GM12878 (cell line): Measurements from ENCODE around the gene CENPQ. TPM values are rescaled to one million over a fixed set of nuclear protein-coding genes. Genes with fewer than 3 reads are reported as not detected.

Source experiments
- ATAC-seq: fragments of 200-7000 bp; cut with Tn5 transposase; 3 replicates; pipeline ENCODE4 v1.9.1; 2020; ENCODE audit warnings: mild to moderate bottlenecking, moderate library complexity
- BruUV-seq: library from RNA; stranded (reverse); fragments of 400-500 nt; replicated peaks from 2 replicates; lab custom pipeline; 2021; lab: Mats Ljungman, UMichigan
- CTCF ChIA-PET: fragments of 300-600 bp; sonication (Branson Sonifier 250); formaldehyde crosslinking; extraction: SDS; loops from one replicate; lab custom pipeline; 2021; ENCODE audit warnings: inconsistent platforms; lab: Yijun Ruan, JAX
- POLR2A ChIA-PET: fragments of 350-600 bp; formaldehyde crosslinking; extraction: SDS; loops from one replicate; lab custom pipeline; 2021; ENCODE audit warnings: inconsistent platforms; lab: Charles Lee
- RAD21 ChIA-PET: fragments of 300-600 bp; sonication (Branson Sonifier 250); formaldehyde crosslinking; loops from one replicate; lab custom pipeline; 2023; ENCODE audit warnings: antibody characterized with exemption; ENCODE audit not compliant: unreplicated experiment; lab: Charles Lee
- SMC1A ChIA-PET: fragments of 300-600 bp; sonication (Branson Sonifier 250); formaldehyde crosslinking; loops from one replicate; lab custom pipeline; 2023; ENCODE audit not compliant: unreplicated experiment, uncharacterized antibody; lab: Charles Lee
- DNase-seq: peaks from one replicate; pipeline ENCODE4 v3.0.0-alpha.2; 2011; ENCODE audit warnings: low read depth, low spot score
- FAIRE-seq: peaks from 3 replicates; lab custom pipeline; 2011; peaks lifted over from hg19 to GRCh38; lab: Jason Lieb, UNC
- H2AFZ ChIP-seq: 2 replicates; pipeline ENCODE4 v1.6.0; 2011; ENCODE audit warnings: low read depth, low read length, control low read depth; ENCODE audit not compliant: control insufficient read depth
- H3K27ac ChIP-seq: 2 replicates; pipeline ENCODE4 v1.5.1; 2011; ENCODE audit warnings: control low read depth; ENCODE audit not compliant: control insufficient read depth, insufficient read depth
- H3K27me3 ChIP-seq, 2 experiments: replicated peaks in 1 of 2; 2 replicates each; pipeline versions ENCODE4 v1.6.0 to v1.6.1; 2011; ENCODE audit warnings: low read length in 1 of 2; ENCODE audit not compliant: control insufficient read depth in 2 of 2, insufficient read depth in 2 of 2
- H3K36me3 ChIP-seq, 2 experiments: 2 replicates each; pipeline ENCODE4 v1.5.1; 2011; ENCODE audit warnings: low read length in 1 of 2; ENCODE audit not compliant: control insufficient read depth in 2 of 2, insufficient read depth in 2 of 2
- H3K4me1 ChIP-seq: 2 replicates; pipeline ENCODE4 v1.6.1; 2011; ENCODE audit warnings: mild to moderate bottlenecking, low read length, moderate library complexity, mixed read lengths; ENCODE audit not compliant: control insufficient read depth, insufficient read depth
- H3K4me2 ChIP-seq: 2 replicates; pipeline ENCODE4 v1.6.0; 2011; ENCODE audit warnings: control low read depth; ENCODE audit not compliant: control insufficient read depth, insufficient read depth
- H3K4me3 ChIP-seq: fragments of 200-600 bp; sonication (generic); 2 replicates; pipeline ENCODE4 v1.5.1; 2016
- H3K79me2 ChIP-seq: 2 replicates; pipeline ENCODE4 v1.6.0; 2011; ENCODE audit warnings: low read length; ENCODE audit not compliant: control insufficient read depth, insufficient read depth
- H3K9ac ChIP-seq: 2 replicates; pipeline ENCODE4 v1.8.0; 2011; ENCODE audit warnings: low read length, control low read depth, mixed read lengths; ENCODE audit not compliant: control insufficient read depth, insufficient read depth
- H3K9me3 ChIP-seq: replicated peaks from 3 replicates; pipeline ENCODE4 v1.5.1; 2011; ENCODE audit warnings: mild to moderate bottlenecking, low read length; ENCODE audit not compliant: control insufficient read depth, insufficient read depth
- H4K20me1 ChIP-seq: 2 replicates; pipeline ENCODE4 v1.6.0; 2011; ENCODE audit not compliant: control insufficient read depth, insufficient read depth
- ESRRA ChIP-seq: IDR thresholded peaks from 2 replicates; pipeline ENCODE4 v1.6.1; 2012; ENCODE audit warnings: mild to moderate bottlenecking, low read length, improper control_type of control experiment
- USF2 ChIP-seq: IDR thresholded peaks from 2 replicates; pipeline ENCODE4 v1.6.1; 2011; ENCODE audit warnings: low read depth, low read length, improper control_type of control experiment, borderline replicate concordance
- WGBS: methylation state at CpG from one replicate; pipeline ENCODE4 v1.1.6; 2016; ENCODE audit warnings: low lambda C conversion rate; ENCODE audit not compliant: insufficient replicate concordance, insufficient coverage; ENCODE audit errors: missing lambda C conversion rate; 5-methylcytosine and 5-hydroxymethylcytosine counted together
- in situ Hi-C: fragments of 300-500 bp; cut with MboI; formaldehyde crosslinking; loops from 9 replicates; pipeline ENCODE4 v1.14.3; 2018; ENCODE audit warnings: mixed read lengths
- intact Hi-C: fragments of 100-400 bp; cut with micrococcal nuclease; formaldehyde crosslinking; loops from one replicate; pipeline ENCODE4 v1.14.2; 2022; ENCODE audit not compliant: unreplicated experiment
- polyA plus RNA-seq, 11 experiments: library from polyadenylated mRNA; depleted of rRNA in 4 of 11; unstranded in 6 of 11; stranded (reverse) in 5 of 11; fragments of >200 nt; fragmentation: Nextera tagmentation in 4 of 11; fragmentation: Illumina TruSeq in 1 of 11; extraction: Ambion mirVana in 4 of 11; extraction: Trizol in 1 of 11; gene quantifications; 1 replicate in 1 of 11; 2 replicates in 10 of 11; pipeline versions ENCODE4 v1.2.1 to v1.2.3, GENCODE V29; 2011 to 2016; ENCODE audit warnings: inconsistent platforms in 2 of 11, missing spikeins in 2 of 11, low read depth in 1 of 11
- total RNA-seq, 4 experiments: library from RNA; depleted of rRNA in 3 of 4; stranded (reverse); fragments of >200 nt in 3 of 4; fragmentation: Illumina TruSeq in 1 of 4; extraction: Trizol in 1 of 4; gene quantifications; 2 replicates each; pipeline versions ENCODE4 v1.2.1 to v1.2.3, GENCODE V29; 2013 to 2021

The CENPQ gene
- total and polyA plus RNA-seq, 10 of the 15 experiments (the other 5 are each of a cell fraction or from before 2014, with no cell fraction given), result 7.4 to 34.2 (median 17.8) TPM

- no peak for TF ChIP-seq USF2
- TF ChIP-seq, all 136 proteins: peak for 0
Observed at GRCh38 chr6:49541210-49541724, 78.1 kb downstream of the CENPQ start (continued).

- no peak overlapping the region for H3K4me3 ChIP-seq
- no peaks in the 10 kb centered on the region for H3K27me3 ChIP-seq
- no peaks in the 10 kb centered on the region for H3K4me1 ChIP-seq
- SMC1A ChIA-PET, result interaction anchor here (1.1 to 1.6 kb wide), 3 partner anchors 9 to 23 kb away, joined by 3 to 7 read pairs (median 4); no protein-coding TSS in a partner anchor
- in situ Hi-C loops, result no loop called here
- H3K9me3 ChIP-seq, result no peaks in the 10 kb centered on the region
- POLR2A ChIA-PET, result no interaction called here
- DNase-seq (no peak), FAIRE-seq (no peak), ATAC-seq (no peak)
- H3K79me2 ChIP-seq, result no peaks in the 10 kb centered on the region
- intact Hi-C loops, result no loop called here
- H4K20me1 ChIP-seq, result no peaks in the 10 kb centered on the region
- no peak for TF ChIP-seq ESRRA
- no peak overlapping the region for H3K9ac ChIP-seq
- RAD21 ChIA-PET, result no interaction called here
- no peak overlapping the region for H3K27ac ChIP-seq
- no peak overlapping the region for H2AFZ ChIP-seq
- BruUV-seq, result no TSS peak
- CTCF ChIA-PET, result interaction anchor here (0.7 to 3.9 kb wide), 4 partner anchors 9 to 190 kb away, joined by 3 to 17 read pairs (median 3); no protein-coding TSS in a partner anchor
- WGBS, result 0% methylated on average over 3 of the region's 3 CpGs
- no peak overlapping the region for H3K4me2 ChIP-seq
- no peaks in the 10 kb centered on the region for H3K36me3 ChIP-seq
Observed at GRCh38 chr6:49541936-49542335, 78.8 kb downstream of the CENPQ start.

Other genes with a start within 250 kb of the CENPQ start
- 6.4 and 6.6 TPM in 2 replicates for gene MMUT, start 117 bp upstream of the CENPQ start, total RNA-seq (2014; rRNA removed)
- gene MMUT, start 117 bp upstream of the CENPQ start, total RNA-seq (2014; rRNA removed; fragmentation: Illumina TruSeq; extraction: Trizol), result 12.2 and 12.9 TPM in 2 replicates
- gene MMUT, start 117 bp upstream of the CENPQ start, total RNA-seq (2021), result 11.1 and 12.0 TPM in 2 replicates
- gene MMUT, start 117 bp upstream of the CENPQ start, polyA plus RNA-seq (2011; rRNA removed), result 15.3 and 24.6 TPM in 2 replicates
- gene MMUT, start 117 bp upstream of the CENPQ start, polyA plus RNA-seq (2014; fragmentation: Illumina TruSeq; extraction: Trizol), result 13.1 and 15.5 TPM in 2 replicates
- 10 to 100 TPM; 13.8 to 14.4 TPM for gene MMUT, start 117 bp upstream of the CENPQ start, polyA plus RNA-seq (2014; fragmentation: Nextera tagmentation; extraction: Ambion mirVana)
- gene MMUT, start 117 bp upstream of the CENPQ start, polyA plus RNA-seq (2014; rRNA removed), result 7.9 and 10.1 TPM in 2 replicates
- gene MMUT, start 117 bp upstream of the CENPQ start, polyA plus RNA-seq (2016; fragmentation: Nextera tagmentation; extraction: Ambion mirVana), result 10 to 100 TPM; 20.7 to 21.5 TPM
- not detected in 2 replicates for gene GLYATL3, start 36.6 kb downstream of the CENPQ start, total RNA-seq (2014; rRNA removed)
- not detected in 2 replicates for gene GLYATL3, start 36.6 kb downstream of the CENPQ start, total RNA-seq (2014; rRNA removed; fragmentation: Illumina TruSeq; extraction: Trizol)
- not detected in 2 replicates for gene GLYATL3, start 36.6 kb downstream of the CENPQ start, total RNA-seq (2021)
- not detected in 2 replicates for gene GLYATL3, start 36.6 kb downstream of the CENPQ start, polyA plus RNA-seq (2011; rRNA removed)
- not detected in 2 replicates for gene GLYATL3, start 36.6 kb downstream of the CENPQ start, polyA plus RNA-seq (2014; fragmentation: Illumina TruSeq; extraction: Trizol)
- not detected for gene GLYATL3, start 36.6 kb downstream of the CENPQ start, polyA plus RNA-seq (2014; fragmentation: Nextera tagmentation; extraction: Ambion mirVana)
- gene GLYATL3, start 36.6 kb downstream of the CENPQ start, polyA plus RNA-seq (2014; rRNA removed), result not detected in 2 replicates
- gene GLYATL3, start 36.6 kb downstream of the CENPQ start, polyA plus RNA-seq (2016; fragmentation: Nextera tagmentation; extraction: Ambion mirVana), result not detected
- not detected in 2 replicates for gene C6orf141, start 87.3 kb downstream of the CENPQ start, total RNA-seq (2014; rRNA removed)
- not detected in 2 replicates for gene C6orf141, start 87.3 kb downstream of the CENPQ start, total RNA-seq (2014; rRNA removed; fragmentation: Illumina TruSeq; extraction: Trizol)
- gene C6orf141, start 87.3 kb downstream of the CENPQ start, total RNA-seq (2021), result not detected in 2 replicates
- gene C6orf141, start 87.3 kb downstream of the CENPQ start, polyA plus RNA-seq (2011; rRNA removed), result 0.05 TPM in 1 of 2 replicates, not detected in the other
- not detected in 2 replicates for gene C6orf141, start 87.3 kb downstream of the CENPQ start, polyA plus RNA-seq (2014; fragmentation: Illumina TruSeq; extraction: Trizol)
- gene C6orf141, start 87.3 kb downstream of the CENPQ start, polyA plus RNA-seq (2014; fragmentation: Nextera tagmentation; extraction: Ambion mirVana), result not detected
- gene C6orf141, start 87.3 kb downstream of the CENPQ start, polyA plus RNA-seq (2014; rRNA removed), result 0.19 TPM in 1 of 2 replicates, not detected in the other
- not detected for gene C6orf141, start 87.3 kb downstream of the CENPQ start, polyA plus RNA-seq (2016; fragmentation: Nextera tagmentation; extraction: Ambion mirVana)
- gene RHAG, start 173.5 kb downstream of the CENPQ start, total RNA-seq (2014; rRNA removed), result not detected in 2 replicates
- not detected in 2 replicates for gene RHAG, start 173.5 kb downstream of the CENPQ start, total RNA-seq (2014; rRNA removed; fragmentation: Illumina TruSeq; extraction: Trizol)
- gene RHAG, start 173.5 kb downstream of the CENPQ start, total RNA-seq (2021), result 0.18 and 0.32 TPM in 2 replicates
- gene RHAG, start 173.5 kb downstream of the CENPQ start, polyA plus RNA-seq (2011; rRNA removed), result 0.04 TPM in 1 of 2 replicates, not detected in the other
- gene RHAG, start 173.5 kb downstream of the CENPQ start, polyA plus RNA-seq (2014; fragmentation: Illumina TruSeq; extraction: Trizol), result not detected in 2 replicates
- under 1 TPM; 0.08 to 0.11 TPM for gene RHAG, start 173.5 kb downstream of the CENPQ start, polyA plus RNA-seq (2014; fragmentation: Nextera tagmentation; extraction: Ambion mirVana)
- gene RHAG, start 173.5 kb downstream of the CENPQ start, polyA plus RNA-seq (2014; rRNA removed), result 0.06 TPM in 1 of 2 replicates, not detected in the other
- gene RHAG, start 173.5 kb downstream of the CENPQ start, polyA plus RNA-seq (2016; fragmentation: Nextera tagmentation; extraction: Ambion mirVana), result not detected